Psoas muscle (tissue), 8 donors: ENCODE results near the gene LIMD2. TPM values are rescaled to one million over a fixed set of nuclear protein-coding genes. Genes with fewer than 3 reads are reported as not detected.

ENCODE experiments used
- ATAC-seq, 4 donors: fragments of 200-7000 bp; cut with Tn5 transposase; one replicate each; pipeline ENCODE4 v1.9.1; 2020; ENCODE audit warnings: moderate library complexity in 3 of 4, mild to moderate bottlenecking in 2 of 4
- DNase-seq, 2 donors: peaks; one replicate each; pipeline ENCODE4 v3.0.0-alpha.2; 2020
- H3K27ac ChIP-seq: fragments of 200-600 bp; one replicate; pipeline ENCODE4 v1.8.0; 2022
- H3K27me3 ChIP-seq, 3 donors: fragments of 200-600 bp in 1 of 3; one replicate each; pipeline versions ENCODE4 v1.6.1 to v1.8.0; 2013 to 2022; ENCODE audit warnings: low read length in 2 of 3, mild to moderate bottlenecking in 2 of 3, moderate library complexity in 1 of 3; ENCODE audit not compliant: insufficient read depth in 3 of 3
- H3K36me3 ChIP-seq, 2 donors: fragments of 200-600 bp in 1 of 2; one replicate each; pipeline versions ENCODE4 v1.6.1 to v1.8.0; 2013 to 2022; ENCODE audit warnings: low read depth in 1 of 2, mild to moderate bottlenecking in 1 of 2, moderate library complexity in 1 of 2; ENCODE audit not compliant: insufficient read depth in 1 of 2
- H3K4me1 ChIP-seq: fragments of 200-600 bp; one replicate; pipeline ENCODE4 v1.8.0; 2022
- H3K4me3 ChIP-seq: fragments of 200-600 bp; one replicate; pipeline ENCODE4 v1.8.0; 2022; ENCODE audit warnings: mild to moderate bottlenecking
- H3K9me3 ChIP-seq: fragments of 200-600 bp; one replicate; pipeline ENCODE4 v1.8.0; 2022
- CTCF ChIP-seq: fragments of 200-600 bp; IDR thresholded peaks from one replicate; pipeline ENCODE4 v1.8.0; 2022; ENCODE audit warnings: antibody characterized with exemption
- WGBS, 3 donors: extraction: QIAGEN DNeasy Blood & Tissue Kit; methylation state at CpG; one replicate each; pipeline versions ENCODE4 v1.1.6 to v1.1.7; 2013; 5-methylcytosine and 5-hydroxymethylcytosine counted together
- intact Hi-C, 2 donors: fragments of 100-400 bp; cut with DNase I; formaldehyde crosslinking; loops; one replicate each; pipeline versions ENCODE4 v1.11.0 to v1.14.2; 2022
- polyA plus RNA-seq, 3 donors: library from polyadenylated mRNA; stranded (reverse); fragments of 200-250 nt; gene quantifications; one replicate each; pipeline ENCODE4 v1.2.3, GENCODE V29; 2013
- total RNA-seq, 4 donors: library from RNA; stranded (reverse); fragmentation: NEBNext Ultra II Directional in 2 of 4; extraction: Animal tissue kit (Norgen Biotek cat#: 25700) in 2 of 4; gene quantifications; one replicate each; pipeline versions ENCODE4 v1.2.1 to v1.2.4, GENCODE V29; 2021 to 2023
- donor health status: healthy with polysubstance abuse.
- donor health status: DM: no; HTN: no; CAD: no; lungs with moderate emphysema.
- donor health status: Bipolar disorder and iron deficiency.
- donor health status: healthy.
- donor health status: DM: yes; HTN: yes; CAD: no.
- donor health status: DM: no; HTN: no; CAD: no.
- donor health status: DM: no; HTN: no; CAD: no.
- donor health status: DM: yes; HTN: yes; CAD: no.

Gene LIMD2
- total and polyA plus RNA-seq, 7 donors, result 0.95 to 4.4 (median 2.7) TPM

DNA sequence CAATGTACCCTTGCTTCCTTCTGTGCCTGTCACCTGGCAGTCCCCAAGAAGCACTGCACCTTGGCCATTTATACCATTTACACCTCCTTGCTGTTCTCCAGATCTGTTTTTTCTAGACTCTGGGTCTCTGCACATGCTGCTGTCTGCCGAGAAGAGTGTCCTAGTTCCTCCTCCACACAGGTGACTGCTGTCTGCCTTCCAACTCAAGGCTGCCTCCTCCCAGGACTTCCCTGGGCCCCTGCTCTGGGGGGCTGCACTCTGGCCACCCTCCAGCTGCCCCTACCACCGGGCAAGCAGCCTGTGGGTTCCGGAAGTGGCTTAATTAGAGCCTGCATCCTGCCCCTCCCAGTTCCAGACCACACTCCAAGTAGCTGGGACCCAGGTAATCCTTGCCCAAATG lies 5.7 kb upstream of the LIMD2 start:
- no peak for ATAC-seq
- H3K27ac ChIP-seq, result no peak overlapping the region
- WGBS, 3 donors, result 59 to 63% (median 62%) methylated on average over 3 of the region's 3 CpGs
- H3K4me3 ChIP-seq, result no peak overlapping the region
- no peak for TF ChIP-seq CTCF
- intact Hi-C loops, result no loop called here
- no peak for DNase-seq
- H3K36me3 ChIP-seq, result peaks cover 0 to 79% of the 10 kb centered on the region in 2 donors
- peaks cover 0 to 8% (median 0%) of the 10 kb centered on the region in 3 donors for H3K27me3 ChIP-seq
- H3K4me1 ChIP-seq, result peaks cover 7% of the 10 kb centered on the region
- H3K9me3 ChIP-seq, result no peaks in the 10 kb centered on the region

DNA sequence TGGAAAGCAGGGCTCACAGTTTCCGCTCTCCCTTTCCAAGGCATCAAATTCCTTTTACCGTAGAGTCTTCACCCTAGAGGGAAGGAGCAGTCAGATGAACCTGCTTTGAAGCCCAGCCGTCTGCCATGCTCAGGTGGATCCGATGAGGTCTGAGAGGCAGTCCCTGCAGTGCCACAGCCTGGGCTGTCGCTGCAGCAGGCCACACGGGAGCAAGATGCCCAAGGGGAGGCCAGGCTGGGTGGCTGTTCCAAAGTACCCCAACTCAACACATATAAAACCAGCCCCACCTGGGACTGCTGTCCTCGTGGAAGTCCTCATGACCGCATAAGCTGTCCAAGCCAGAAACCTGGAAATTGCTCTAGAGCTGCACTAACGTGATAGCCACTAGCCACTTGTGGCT lies 4.9 kb upstream of the LIMD2 start:
- DNase-seq (no peak), ATAC-seq (no peak)
- H3K4me3 ChIP-seq, result no peak overlapping the region
- intact Hi-C loops, result no loop called here
- H3K27ac ChIP-seq, result no peak overlapping the region
- H3K27me3 ChIP-seq, result peaks cover 0 to 14% (median 0%) of the 10 kb centered on the region in 3 donors
- no peak for TF ChIP-seq CTCF
- peaks cover 0 to 71% of the 10 kb centered on the region in 2 donors for H3K36me3 ChIP-seq
- 82 to 87% (median 82%) methylated on average over 8 to 9 of the region's 9 CpGs for WGBS, 3 donors
- peaks cover 7% of the 10 kb centered on the region for H3K4me1 ChIP-seq
- H3K9me3 ChIP-seq, result no peaks in the 10 kb centered on the region

DNA sequence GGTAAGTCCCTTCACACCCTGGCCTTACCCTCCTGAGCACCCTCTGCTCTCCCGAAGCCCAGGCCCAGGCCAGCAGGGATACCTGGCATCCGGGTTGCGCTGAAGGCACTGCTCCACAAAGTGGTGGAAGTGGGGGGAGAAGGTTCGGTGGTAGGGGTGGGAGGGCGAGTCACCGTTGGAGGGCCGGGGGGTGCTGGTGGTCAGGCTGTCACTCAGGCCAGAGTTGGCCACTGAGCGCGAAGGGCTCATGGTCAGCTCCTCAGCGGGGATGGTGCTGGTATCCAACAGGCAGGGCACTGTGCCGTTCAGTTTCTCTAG lies 4.3 kb upstream of the LIMD2 start:
- no peaks in the 10 kb centered on the region for H3K9me3 ChIP-seq
- H3K4me1 ChIP-seq, result peaks cover 9% of the 10 kb centered on the region
- 90 to 93% (median 90%) methylated on average over 11 of the region's 11 CpGs for WGBS, 3 donors
- TF ChIP-seq CTCF, result no peak
- DNase-seq, result no peak
- intact Hi-C loops, result no loop called here
- peaks cover 0 to 19% (median 0%) of the 10 kb centered on the region in 3 donors for H3K27me3 ChIP-seq
- ATAC-seq, result no peak
- peaks cover 0 to 65% of the 10 kb centered on the region in 2 donors for H3K36me3 ChIP-seq
- no peak overlapping the region for H3K27ac ChIP-seq
- H3K4me3 ChIP-seq, result no peak overlapping the region

GRCh38 chr17:63703556-63704258 lies 3.8 kb upstream of the LIMD2 start:
- Histone ChIP-seq H3K36me3 (peaks cover 0 to 60% of the 10 kb centered on the region in 2 donors), H3K27ac (no peak overlapping the region), H3K4me3 (no peak overlapping the region), H3K27me3 (peaks cover 0 to 24% (median 0%) of the 10 kb centered on the region in 3 donors), H3K9me3 (no peaks in the 10 kb centered on the region), H3K4me1 (peaks cover 14% of the 10 kb centered on the region)
- no peak for DNase-seq
- intact Hi-C loops, result no loop called here
- WGBS, 3 donors, result 88 to 91% (median 91%) methylated on average over 16 of the region's 16 CpGs
- no peak for ATAC-seq
- TF ChIP-seq CTCF, result no peak

DNA sequence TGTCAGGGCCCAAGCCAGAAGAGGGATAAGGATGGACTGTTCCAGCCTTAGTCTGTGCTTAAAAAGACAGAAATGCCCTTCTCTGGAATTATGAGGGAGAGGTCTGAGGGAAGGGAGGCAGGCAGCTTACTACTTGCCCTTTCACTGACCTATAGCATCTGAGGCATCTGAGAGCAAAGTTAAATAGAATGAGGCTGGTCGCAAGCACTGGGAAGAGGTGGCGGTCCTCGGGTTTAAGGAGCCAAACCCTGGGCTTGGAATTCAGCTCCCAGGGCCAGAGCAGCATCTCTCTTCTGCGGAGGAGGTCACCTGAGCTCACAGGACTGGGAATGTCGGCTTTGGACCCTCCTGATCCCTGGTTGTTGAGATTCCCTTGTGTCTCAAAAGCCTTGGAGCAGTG lies 3.1 kb upstream of the LIMD2 start:
- Histone ChIP-seq H3K27me3 (peaks cover 0 to 28% (median 0%) of the 10 kb centered on the region in 3 donors), H3K4me1 (peaks cover 18% of the 10 kb centered on the region), H3K36me3 (peaks cover 0 to 53% of the 10 kb centered on the region in 2 donors), H3K4me3 (no peak overlapping the region), H3K9me3 (no peaks in the 10 kb centered on the region), H3K27ac (no peak overlapping the region)
- ATAC-seq, result no peak
- TF ChIP-seq CTCF, result no peak
- WGBS, 3 donors, result 85 to 87% (median 86%) methylated on average over 5 of the region's 5 CpGs
- no peak for DNase-seq
- intact Hi-C loops, result no loop called here
